CD4-positive, alpha-beta T cell treated with Interleukin-6 for 4 hours (primary cell): ENCODE data around the gene CFAP161.

Experiments
- DNase-seq: peaks from one replicate; pipeline ENCODE4 v3.0.0-alpha.2; 2020; ENCODE audit warnings: mixed read lengths

CFAP161 gene, protein sequence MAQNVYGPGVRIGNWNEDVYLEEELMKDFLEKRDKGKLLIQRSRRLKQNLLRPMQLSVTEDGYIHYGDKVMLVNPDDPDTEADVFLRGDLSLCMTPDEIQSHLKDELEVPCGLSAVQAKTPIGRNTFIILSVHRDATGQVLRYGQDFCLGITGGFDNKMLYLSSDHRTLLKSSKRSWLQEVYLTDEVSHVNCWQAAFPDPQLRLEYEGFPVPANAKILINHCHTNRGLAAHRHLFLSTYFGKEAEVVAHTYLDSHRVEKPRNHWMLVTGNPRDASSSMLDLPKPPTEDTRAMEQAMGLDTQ

DNA sequence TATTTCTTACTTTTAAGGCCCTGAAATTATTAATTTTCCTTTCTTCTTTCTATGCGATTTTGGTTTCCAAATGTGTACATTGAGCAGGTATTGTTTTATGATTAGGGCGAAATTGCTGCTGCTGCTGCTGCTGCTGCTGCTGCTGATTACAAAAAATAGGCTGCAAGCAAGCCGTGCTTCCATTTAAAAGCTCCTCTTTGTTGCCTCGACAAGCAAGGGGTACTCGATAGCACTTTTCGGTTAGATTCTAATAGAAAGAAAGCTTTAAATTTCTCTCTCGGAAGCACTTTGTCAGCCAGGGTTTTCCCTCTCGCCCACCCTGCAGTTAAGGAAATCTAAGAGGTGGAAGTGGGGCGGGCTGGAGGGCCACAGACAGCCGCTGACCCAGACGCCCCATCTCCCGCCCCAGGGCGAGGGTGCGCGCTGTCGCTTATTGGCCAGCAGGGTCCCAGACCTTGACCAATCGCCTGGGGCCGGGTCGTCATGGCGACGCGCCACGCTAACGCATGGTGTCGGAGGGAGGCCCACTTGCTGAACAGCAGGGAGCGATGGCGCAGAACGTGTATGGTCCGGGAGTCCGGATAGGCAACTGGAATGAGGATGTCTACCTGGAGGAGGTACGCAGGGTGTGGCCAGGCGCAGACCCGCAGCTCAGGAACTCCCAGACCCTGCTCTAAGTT, at the start of gene CFAP161:
CFAP161 (plus strand) TSS at position 489 of the 680 bp plus-strand sequence; CDS start at position 549, 60 bp downstream.
- peak; percentile 32 for DNase-seq

DNA sequence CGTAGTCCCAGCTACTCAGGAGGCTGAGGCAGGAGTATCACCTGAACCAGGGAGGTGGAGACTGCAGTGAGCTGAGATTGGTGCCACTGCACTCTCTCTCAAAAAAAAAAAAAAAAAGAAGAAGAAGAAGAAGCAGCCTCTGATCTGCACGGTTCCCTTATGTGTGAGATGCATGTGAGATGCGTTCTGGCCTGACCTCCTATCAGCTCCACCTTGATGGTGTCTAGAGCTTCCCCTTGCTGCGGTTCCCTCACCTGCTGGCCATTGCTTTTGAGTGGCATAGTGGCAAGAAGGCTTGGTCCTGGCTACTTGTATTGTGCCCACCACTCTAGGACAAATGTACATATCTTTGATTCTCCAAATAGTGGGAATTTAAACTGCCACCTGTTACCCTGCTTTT, 49.4 kb upstream of the CFAP161 start:
- DNase-seq = no peak

DNA sequence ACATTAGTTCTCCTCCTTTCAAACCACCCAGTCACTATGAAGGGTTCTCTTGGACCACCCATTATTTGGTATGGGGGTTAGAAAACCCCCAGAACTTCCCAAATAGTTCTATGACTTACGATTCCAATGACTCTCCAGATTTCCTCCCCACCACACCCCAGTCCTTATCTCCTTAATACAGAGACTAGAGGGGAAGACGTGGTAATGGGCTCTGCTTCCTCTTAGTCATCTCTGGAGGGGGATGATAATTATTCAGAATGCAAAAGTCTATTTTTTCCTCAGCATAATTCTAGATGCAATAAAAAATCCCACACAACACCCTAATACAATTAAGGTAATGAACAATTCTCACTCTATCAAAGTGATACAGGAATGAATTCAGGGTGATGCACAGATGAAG, 48.9 kb upstream of the CFAP161 start:
- no peak for DNase-seq

DNA sequence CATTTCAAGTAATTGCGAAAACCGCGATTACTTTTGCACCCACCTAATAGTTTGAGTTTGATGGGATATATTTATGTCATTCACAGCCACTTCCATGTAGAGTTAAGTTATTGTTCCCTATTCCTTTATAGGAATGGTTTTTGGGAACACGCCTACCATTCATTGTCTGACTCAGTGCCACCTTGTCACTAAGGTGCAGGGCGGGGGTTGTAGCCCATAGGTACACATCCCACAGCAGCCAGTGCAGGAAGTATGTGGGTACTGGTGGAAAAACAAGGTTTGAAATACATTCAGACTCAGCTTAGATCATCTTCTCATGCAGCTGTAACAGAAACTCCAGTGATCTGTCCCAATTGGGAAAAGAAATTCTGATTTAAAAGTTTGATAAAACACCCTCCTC, 48.2 kb upstream of the CFAP161 start:
- no peak for DNase-seq

DNA sequence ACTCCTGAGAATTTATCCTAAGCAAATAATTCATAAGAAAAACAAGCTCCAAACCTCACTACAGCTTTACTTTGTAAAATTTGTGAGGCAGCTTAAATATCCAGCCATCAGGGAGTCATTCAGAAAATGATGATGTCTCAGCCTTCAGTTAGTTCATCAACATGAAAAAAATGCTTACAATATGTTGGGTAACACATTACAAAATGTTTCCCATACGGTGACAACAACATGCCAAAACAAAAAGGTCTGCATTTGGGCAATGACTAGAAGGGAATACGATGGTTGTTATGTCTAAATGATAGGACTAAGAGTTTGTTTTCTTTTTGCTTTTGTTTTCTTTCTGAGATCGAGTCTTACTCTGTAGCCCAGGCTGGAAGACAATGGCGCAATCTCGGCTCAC, 47.0 kb upstream of the CFAP161 start:
- DNase-seq = no peak

DNA sequence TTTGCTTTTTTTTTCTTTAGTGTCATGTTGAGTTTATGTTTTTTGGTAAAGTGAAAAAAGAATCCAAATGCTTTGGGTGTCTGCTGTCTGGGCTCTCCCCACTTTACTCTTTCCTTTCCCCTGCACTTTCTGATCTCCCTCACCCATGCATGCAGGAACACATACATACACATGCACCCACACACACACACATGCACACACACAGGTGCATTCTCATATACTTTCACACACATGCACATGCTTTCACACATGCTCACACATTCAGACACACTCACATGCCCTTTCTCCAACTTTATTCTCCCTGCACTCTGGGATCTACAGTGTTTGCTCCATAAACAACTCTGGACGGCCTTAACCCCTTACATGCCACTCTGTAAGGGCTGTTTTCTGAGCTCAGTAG, 46.4 kb upstream of the CFAP161 start:
- no peak for DNase-seq

DNA sequence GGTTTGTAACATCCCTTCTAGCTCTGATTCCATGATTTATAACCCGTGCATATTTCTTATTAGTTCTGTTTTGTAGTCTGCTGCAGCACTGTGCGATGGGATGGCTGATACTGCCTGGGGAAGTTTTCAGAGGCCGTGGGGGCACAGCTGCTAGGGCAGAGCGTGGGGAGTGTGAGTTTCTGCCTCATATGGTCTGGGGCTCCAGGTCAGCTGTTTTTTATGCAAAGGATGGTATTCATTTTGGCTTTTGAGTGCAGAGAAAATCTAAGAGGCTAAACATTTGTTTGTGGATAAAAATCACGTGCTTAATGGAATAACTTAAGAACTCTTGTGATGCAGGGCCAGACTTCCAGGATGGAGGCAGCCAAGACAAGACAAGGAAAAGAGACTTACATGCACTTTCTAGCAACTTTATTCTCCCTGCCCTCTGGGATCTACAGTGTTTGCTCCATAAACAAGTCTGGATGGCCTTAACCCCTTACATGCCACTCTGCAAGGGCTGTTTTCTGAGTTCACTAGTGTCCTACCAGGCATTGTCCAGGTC, 45.5 kb upstream of the CFAP161 start:
- no peak for DNase-seq

DNA sequence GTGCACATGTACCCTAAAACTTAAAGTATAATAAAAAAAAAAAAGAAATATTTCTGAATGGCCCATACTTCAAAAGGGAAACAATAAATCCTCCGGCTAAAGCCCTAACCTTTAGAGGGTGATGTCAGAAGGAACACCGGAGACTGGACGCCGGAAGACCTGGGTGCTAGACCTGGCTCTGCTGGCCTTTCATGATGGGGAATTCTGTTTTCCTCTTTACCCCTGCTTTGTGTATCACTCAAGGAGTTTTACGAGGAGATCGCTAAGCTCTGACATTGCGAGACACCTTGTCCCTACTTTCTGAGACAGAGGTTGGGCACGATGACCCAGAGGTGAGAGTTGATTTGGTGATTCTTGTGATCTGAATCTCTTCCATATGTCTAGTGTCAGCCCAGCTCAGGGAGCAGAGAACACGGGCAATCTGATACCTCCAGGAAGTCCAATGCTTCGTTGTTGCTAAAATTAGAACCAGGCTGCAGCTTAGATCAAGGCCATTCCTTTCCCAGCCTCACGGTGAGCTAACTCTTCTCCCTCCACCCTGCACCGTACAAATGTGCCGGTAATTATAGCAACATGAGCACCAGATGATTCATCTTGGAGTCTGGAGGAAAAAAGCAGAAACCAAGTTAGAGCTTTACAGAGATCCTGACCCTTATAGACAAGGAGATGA, 42.0 kb upstream of the CFAP161 start:
- no peak for DNase-seq

DNA sequence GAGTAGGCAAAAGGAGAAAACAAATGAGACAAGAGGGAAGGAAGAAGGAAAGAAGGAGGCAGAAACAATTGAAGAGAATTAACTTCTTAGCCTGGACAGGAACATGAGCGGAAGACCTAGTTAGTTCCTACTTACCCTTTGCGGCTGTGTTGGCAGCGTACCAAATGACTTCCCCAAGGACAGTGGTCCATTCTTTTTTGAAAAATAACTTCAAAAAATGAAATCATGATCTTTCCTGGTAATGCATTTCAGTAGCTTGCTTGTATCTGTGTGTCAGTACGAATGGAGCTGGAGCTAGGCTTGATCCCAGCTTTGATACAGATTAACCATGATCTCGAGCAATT, 41.5 kb upstream of the CFAP161 start:
- no peak for DNase-seq

DNA sequence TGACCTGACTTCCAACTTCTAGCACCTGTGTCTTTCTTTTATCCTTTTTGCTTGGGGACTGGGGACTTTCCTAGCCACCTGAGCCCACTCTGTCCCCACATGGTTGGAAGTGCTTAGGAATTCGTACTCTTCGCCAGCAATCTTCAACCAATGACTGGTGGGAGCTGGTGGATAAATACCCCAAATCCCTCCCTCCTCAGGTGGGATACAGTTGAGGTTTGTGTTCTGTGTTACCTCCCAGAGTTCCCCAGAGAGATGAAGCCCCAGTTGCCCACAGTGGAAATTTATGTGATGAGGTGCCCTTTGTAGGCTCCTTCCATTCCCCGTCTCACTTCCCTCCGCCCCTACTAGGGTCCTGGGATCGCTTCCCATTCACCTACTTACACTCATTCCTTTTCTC, 40.1 kb upstream of the CFAP161 start:
- no peak for DNase-seq

DNA sequence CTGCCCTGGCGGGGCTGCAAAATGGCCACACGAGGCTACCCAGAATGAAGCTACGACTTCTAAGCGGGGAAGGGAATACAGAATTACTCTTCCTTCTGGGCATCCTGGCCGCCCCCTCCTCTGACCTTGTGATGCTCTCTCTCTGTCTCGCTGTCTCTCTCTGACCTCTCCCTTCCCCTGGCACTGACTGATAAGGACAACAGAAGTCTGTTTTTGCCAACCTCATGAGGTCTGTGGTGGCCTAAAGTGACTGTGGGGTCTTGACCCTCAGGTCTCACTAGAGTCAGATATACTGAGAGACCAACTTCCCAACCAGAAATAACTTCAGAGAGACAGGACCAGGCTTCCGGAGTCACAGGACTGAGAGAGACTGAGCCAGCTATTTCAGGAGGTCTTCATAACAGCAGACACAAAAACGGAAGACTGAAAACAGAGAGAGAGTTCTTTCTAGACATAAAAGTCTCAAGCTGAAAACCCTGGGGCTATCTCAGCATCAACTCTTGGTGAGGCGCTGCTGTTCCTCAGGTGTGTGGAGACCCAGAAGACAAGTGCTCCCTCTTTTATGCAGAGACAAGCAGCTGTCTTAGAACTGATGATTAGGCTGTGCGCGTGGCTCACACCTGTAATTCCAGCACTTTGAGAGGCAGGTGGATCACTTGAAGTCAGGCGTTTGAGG, 38.2 kb upstream of the CFAP161 start:
- no peak for DNase-seq

DNA sequence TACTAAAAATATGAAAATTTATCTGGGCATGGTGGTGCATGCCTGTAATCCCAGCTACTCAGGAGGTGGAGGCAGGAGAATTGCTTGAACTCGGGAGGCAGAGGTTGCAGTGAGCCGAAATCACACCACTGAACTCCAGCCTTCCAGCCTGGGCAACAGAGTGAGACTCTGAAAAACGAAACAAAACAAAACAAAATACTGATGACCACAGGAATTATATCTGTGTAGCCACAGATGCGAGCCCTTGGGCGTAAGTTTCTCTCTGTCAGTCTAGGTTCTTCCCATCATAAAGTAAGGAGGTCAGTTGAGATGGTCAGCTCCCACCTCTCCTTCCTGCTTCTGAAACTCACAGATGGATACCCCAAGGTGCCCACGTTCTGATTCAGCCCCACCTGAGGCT, 37.7 kb upstream of the CFAP161 start:
- no peak for DNase-seq

DNA sequence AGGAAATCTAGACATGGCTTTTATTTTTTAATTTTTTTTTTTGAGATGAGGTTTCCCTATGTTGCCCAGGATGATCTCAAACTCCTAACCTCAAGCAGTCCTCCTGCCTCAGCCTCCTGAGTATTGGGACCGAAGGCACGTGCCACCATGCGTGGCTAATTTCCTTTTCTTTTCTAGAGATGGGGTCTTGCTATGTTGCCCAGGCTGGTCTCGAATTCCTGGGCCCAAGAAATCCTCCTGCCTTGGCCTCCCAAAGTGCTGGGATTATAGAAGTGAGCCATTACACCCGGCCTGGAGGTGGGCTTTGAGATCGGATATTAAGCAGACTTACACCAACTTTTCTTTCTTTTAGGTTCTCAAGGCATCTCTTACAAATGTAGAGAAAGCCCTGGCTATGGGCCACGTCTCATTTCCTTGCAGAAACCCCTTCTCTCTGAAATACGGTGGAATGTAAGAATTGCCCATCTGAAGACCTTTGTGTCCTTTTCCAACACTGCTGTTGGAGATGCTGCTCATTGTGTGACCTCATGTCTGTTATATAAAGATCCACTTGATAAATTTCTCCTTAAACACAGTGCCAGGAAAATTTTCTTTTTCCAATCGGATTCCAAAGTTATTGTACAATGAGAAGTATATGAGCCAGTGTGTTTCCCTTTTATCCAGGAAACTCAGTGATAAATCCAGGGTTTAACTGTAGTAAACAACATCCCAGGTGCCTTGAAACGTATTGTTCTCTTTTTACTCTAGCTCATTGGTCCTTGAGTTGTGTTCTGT, 36.8 kb upstream of the CFAP161 start:
- no peak for DNase-seq

DNA sequence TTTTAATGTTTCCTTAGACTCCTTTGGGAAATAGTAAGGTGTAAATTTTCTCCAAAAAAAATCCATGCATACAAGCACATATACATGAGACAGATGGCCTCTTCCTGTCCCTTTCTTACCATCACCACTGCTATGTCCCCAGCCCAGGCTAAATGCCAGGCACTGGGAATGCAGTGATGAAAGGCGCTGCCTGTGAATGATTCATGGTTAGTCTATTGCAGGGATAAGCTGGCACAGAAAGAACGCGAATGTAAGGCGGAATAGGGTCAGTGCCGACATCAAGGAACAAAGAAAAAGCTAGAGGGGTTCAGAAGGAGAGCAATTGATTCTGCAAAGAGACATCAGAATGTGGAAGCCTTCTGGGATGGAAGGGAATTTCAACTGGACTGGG, 36.2 kb upstream of the CFAP161 start:
- DNase-seq = no peak

DNA sequence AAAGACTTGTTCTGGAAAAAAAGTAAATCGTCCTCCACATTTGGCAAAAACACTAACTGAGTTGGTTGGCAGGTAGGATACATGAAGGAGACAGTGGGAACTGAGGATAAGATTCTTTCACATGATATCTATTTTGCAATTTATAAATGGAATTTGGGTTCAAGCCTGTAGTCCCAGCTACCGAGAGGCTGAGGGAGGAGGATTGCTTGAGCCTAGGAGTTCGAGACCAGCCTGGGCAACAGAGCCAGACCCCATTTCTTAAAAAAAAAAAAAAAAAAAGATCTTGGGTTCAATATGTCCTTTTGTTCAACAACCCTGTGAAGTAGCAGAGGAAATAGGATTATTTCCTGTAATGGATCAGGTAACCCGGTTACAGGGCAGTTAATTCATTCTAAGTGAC, 35.7 kb upstream of the CFAP161 start:
- no peak for DNase-seq

DNA sequence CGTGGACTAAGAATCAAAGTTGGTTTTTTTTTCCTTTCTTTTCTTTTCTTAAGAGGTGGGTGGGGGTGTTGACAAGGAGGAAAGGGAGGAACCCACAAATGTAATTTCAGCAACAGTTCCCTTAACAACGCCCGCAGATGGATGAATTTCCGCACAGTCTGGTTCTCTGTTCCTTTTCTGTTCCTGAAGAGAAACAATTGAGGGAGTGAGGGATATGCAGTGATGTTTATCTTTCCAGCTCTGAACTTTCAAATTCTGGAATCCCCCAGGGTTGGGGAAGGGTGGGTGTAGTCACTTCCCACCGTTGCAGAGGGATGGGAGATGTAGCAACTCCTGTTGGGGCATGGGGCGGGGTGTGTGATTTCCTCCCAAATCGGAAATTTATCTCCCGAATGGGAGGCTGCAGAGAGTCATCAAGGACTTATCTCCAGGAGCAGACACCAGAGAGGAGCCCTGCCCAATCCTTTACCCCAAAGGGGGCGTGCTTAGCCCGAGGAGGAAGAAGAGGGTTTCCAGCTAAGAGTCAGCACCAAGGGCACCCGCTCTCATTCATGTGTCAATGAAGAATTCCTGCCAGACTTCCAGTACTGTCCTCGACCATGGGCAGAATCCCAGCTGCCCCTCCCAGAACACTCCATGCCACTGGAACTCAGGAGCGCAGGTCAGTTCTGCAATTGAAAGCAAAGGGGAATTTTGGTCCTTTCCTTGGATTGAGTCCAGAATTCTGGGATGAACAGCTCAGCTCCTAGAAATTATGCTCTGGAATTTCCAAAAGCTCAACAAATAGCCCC, 35.0 kb upstream of the CFAP161 start:
- no peak for DNase-seq

DNA sequence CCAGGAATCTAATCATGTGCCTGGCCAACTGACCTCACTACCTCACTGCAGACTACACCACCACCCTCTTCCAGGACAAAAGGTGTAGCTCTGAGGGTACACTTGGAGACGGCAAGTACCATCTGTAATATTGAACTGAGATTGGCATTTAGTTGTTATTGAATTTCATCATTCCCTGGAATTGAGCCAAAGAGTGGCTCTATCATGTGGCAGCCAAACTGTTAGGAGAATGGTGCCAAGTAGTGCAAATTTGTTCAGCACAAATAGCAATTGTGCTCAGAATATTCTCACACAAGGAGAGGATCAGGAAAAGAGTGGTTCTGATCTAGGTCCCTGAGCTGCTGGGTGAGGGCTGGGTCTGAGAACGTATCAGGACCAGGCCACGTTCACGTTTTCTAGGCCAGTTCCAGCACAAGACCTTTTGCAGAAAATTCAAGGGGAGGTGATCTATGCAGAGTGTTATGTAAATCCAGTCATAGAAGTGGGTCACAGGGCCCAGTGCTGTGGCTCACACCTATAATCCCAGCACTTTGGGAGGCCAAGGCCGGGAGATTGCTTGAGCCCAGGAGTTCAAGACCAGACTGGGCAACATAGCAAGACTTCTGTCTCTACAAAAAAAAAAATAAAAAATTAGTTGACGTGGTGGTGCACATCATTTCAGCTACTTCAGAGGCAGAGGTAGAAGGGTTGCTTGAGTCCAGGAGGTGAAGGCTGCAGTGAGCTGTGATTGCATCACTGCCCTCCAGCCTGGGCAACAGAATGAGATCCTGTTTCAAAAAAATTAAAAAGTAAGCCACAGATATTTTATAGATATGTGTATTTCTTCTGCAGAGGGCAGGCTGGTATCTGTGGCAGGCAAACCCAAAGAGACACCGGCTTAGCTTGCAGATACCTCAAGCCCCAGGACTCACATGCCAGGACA, 31.9 kb upstream of the CFAP161 start:
- DNase-seq = no peak

DNA sequence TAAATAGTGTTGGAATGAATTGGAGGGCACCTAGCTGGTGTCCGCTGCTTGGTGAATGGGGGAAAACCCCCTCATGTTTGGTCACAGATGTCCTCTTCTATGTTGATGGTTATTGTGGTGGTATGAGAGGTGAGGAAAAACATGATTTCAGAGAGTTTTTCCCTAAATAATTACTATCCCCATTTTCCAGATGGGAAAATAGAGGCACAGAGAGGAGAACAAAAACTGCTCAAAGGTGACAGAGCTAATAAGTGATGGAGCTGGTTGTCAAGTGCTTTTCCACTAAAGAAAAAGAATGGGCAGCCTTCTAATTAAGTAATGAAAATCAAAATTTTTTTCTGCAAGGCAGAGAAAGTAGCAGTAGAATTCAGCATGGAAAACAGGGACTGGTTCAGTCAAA, 30.2 kb upstream of the CFAP161 start:
- DNase-seq = no peak

DNA sequence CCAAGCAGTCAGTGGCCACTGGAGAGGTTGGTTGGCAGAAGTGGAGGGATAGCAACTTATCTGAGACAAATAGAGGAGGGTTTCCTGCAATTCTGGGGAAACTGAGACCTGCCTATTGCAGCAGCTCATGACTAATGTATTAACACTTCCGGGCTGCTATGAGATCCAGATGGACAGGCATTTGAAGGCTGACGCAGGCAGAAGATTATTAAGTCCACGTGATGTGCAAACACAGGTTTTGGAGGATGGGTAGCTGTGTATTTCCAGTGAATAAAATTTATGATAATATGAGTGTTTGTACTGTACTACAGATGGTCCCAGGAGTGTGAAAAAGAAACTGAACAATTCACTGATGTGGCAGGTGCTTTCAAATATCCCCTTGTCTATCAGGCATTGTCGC, 28.5 kb upstream of the CFAP161 start:
- no peak for DNase-seq

DNA sequence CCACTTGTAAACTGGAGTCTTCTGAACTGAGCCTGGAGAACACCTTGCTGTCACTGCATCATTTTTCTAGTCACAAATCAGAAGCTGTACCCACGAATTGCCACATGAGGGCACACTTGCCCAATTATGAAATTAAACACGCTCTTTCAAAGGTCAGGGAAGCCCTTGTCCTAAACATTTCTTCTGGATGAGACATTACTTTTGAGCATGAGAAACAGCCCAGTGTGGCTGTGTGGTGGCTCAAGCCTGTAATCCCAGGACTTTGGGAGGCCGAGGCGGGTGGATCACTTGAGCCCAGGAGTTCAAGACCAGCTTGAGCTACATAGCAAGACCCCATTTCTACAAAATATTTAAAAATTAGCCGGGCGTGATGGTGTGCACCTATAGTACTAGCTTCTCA, 27.5 kb upstream of the CFAP161 start:
- peak; percentile 41 for DNase-seq

DNA sequence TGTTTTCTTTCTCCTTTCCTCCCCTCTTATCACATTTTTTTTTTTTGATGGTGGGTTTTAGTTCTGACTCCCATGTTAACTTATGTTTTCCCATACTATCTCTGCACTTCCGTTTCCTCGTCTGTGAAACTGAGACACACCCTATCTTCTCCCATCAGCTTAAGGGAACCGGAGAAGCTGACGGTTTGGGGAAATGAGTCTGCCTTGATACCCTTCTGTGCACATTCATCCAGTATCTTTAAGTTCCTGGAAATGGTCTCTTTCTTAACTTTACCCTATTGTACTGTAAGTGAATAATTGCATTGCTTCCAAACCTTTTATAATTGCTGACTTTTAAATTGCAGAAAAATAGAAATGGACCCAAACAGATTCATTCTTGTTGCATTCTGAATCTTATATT, 26.2 kb upstream of the CFAP161 start:
- no peak for DNase-seq
